ENCODE data around the gene ESRRG.

The ESRRG gene

GRCh38 chr1:216723274-216723780, at the start of gene ESRRG:
ESRRG (minus strand) TSS chr1:216723429; CDS start chr1:216723299, 130 bp downstream.
- no peak for DNase-seq (ENCODE audit: low read depth)

GRCh38 chr1:216771922-216772321, 48.7 kb upstream of the ESRRG start:
- no peak for DNase-seq (ENCODE audit: low read depth)

GRCh38 chr1:216766633-216767327, 43.6 kb upstream of the ESRRG start:
- no peak for DNase-seq (ENCODE audit: low read depth)

- peak; percentile 12 for DNase-seq (ENCODE audit: low read depth)
Measured at GRCh38 chr1:216765346-216766300, 42.4 kb upstream of the ESRRG start.

- no peak for DNase-seq (ENCODE audit: low read depth)
Measured at GRCh38 chr1:216758161-216758560, 34.9 kb upstream of the ESRRG start.

GRCh38 chr1:216757110-216757509, 33.9 kb upstream of the ESRRG start:
- no peak for DNase-seq (ENCODE audit: low read depth)

GRCh38 chr1:216750961-216751360, 27.7 kb upstream of the ESRRG start:
- DNase-seq (ENCODE audit: low read depth) = no peak

GRCh38 chr1:216750031-216750627, 26.9 kb upstream of the ESRRG start:
- DNase-seq (ENCODE audit: low read depth) = peak; percentile 38

- DNase-seq (ENCODE audit: low read depth) = no peak
Measured at GRCh38 chr1:216749232-216749631, 26.0 kb upstream of the ESRRG start.

GRCh38 chr1:216742625-216743024, 19.4 kb upstream of the ESRRG start:
- no peak for DNase-seq (ENCODE audit: low read depth)

GRCh38 chr1:216740331-216740730, 17.1 kb upstream of the ESRRG start:
- DNase-seq (ENCODE audit: low read depth) = no peak

GRCh38 chr1:216739793-216740192, 16.6 kb upstream of the ESRRG start:
- no peak for DNase-seq (ENCODE audit: low read depth)

GRCh38 chr1:216732121-216732520, 8.9 kb upstream of the ESRRG start:
- no peak for DNase-seq (ENCODE audit: low read depth)

- no peak for DNase-seq (ENCODE audit: low read depth)
Measured at GRCh38 chr1:216731562-216731961, 8.3 kb upstream of the ESRRG start.

GRCh38 chr1:216726435-216726834, 3.2 kb upstream of the ESRRG start:
- DNase-seq (ENCODE audit: low read depth) = no peak

GRCh38 chr1:216722821-216723220, 408 bp downstream of the ESRRG start:
- DNase-seq (ENCODE audit: low read depth) = no peak

GRCh38 chr1:216721863-216722262, 1.4 kb downstream of the ESRRG start:
- DNase-seq (ENCODE audit: low read depth) = no peak

- no peak for DNase-seq (ENCODE audit: low read depth)
Measured at GRCh38 chr1:216721062-216721461, 2.2 kb downstream of the ESRRG start.

GRCh38 chr1:216711712-216712111, 11.5 kb downstream of the ESRRG start:
- no peak for DNase-seq (ENCODE audit: low read depth)

- no peak for DNase-seq (ENCODE audit: low read depth)
Measured at GRCh38 chr1:216710598-216711333, 12.5 kb downstream of the ESRRG start.

- no peak for DNase-seq (ENCODE audit: low read depth)
Measured at GRCh38 chr1:216710055-216710454, 13.2 kb downstream of the ESRRG start.

- DNase-seq (ENCODE audit: low read depth) = no peak
Measured at GRCh38 chr1:216705676-216706075, 17.6 kb downstream of the ESRRG start.

All from fibroblast of the conjunctiva (primary cell).